AG08395 (cell line): ENCODE measurements around the gene FZD1.
"Not testable (repeated sequence)": the region's sequence is repeated elsewhere in the genome, so short reads cannot be mapped to it uniquely, and the experiment has no call there.

Experiments
- DNase-seq: peaks from one replicate; pipeline ENCODE4 v3.0.0; 2012; ENCODE audit warnings: mixed read lengths, low spot score

Gene FZD1

DNA sequence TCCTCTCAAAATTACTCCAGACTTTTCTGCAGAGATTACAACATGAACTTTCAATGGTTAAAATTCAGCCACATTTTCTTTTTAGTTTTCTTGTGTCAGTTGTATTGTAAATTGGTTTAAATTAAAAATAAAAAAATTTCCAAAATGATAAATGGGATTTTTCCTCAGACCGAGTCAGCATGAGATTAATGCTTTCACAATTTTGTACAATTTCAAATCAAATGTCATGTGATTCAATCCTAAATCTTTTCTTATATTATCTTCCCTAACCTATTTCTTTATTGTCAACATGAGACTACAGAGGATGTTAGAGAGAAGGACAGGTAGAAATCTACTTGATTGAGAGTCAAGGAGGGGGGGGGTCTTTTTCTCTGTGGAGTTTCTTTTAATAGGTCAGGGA, 33.7 kb downstream of the FZD1 start:
- no peak for DNase-seq

DNA sequence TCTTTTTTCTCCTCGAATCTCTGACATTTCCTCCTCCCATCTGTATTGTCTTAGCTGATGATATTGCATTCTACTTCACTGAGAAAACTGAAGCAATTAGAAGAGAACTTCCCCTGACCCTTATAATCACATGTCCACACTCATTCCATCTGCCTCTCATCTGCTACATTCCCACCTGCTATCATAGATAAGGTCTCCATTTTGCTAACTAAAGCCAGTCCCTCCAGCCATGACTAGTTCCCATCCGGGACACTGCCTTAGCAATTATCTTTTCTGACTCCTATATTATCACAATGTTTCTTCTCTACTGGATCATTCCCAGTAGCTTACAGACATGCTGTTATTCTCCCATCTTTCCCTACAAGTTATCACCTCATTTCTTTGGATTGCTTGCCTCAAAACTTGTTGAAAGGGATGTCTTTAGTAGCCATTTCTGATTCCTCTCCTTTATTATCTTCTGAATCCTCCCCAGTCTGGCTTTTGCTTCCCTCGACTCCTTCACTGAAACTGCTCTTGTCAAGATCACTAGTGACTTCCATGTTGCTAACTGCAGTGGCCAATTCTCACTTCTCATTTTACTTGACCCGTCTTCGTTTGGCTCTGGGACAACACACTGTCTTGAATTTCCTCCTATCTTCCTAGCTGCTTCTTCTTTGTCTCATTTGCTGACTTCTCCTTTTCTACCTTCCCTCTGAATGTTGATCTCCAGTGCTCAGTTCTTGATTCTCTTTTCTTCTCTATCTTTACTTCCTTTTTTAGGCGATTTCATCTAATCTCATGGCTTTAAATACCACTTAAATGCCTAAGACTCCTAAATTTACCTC, 35.9 kb downstream of the FZD1 start:
- DNase-seq: no peak

DNA sequence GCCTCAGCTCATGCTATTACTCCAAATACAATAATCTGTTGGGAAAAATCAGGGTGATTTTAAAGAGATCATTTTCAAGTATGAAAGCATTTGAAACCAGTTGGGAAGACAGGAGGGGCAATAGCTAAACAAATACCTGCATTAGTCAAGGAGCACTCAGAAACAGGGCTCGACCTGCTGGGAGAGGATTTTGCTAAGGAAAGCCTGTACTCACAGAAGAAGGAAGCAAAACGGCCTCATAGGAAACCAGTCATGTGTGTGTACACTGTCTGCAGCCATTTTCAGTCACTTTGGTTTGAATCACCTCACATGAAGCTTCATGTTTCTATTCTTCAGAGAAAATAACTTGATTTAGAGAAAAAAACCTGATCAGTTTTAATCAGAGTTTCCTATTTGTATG, 38.6 kb downstream of the FZD1 start:
- DNase-seq: no peak

DNA sequence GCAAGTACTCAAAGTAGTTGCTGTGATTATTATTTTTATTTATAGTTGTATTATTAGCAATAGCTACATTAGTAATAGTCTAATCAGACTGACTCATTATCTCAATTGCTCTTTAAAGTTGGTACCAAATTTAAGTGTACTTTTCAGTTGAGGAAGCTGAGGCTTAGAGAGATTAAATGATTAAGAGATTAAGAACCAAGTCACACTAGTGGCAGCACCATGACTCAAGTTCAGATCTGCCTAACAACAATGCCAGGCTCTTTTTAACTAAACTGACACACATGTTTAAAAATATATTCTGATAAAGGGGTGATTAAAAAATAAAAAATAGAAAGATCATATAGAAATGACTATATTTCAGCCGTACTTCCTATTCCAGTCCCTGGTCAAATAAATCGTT, 42.0 kb downstream of the FZD1 start:
- no peak for DNase-seq

DNA sequence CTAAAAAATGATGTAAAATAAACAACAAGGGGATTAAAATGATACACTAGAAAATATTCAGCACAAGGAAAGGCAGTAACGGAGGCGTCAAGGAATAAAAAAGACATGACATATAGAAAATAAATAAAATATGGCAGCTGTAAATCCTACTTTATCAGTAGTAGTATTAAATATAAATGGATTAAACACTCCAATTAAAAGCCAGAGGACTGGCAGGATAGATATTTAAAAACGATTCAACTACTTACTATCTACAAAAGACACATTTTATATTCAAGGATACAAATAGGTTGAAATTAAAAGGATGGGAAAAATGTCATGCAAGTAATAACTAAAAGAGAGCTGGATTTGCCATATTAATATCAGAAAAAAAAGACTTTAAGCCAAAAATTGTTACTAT, 43.2 kb downstream of the FZD1 start:
- DNase-seq: no peak

DNA sequence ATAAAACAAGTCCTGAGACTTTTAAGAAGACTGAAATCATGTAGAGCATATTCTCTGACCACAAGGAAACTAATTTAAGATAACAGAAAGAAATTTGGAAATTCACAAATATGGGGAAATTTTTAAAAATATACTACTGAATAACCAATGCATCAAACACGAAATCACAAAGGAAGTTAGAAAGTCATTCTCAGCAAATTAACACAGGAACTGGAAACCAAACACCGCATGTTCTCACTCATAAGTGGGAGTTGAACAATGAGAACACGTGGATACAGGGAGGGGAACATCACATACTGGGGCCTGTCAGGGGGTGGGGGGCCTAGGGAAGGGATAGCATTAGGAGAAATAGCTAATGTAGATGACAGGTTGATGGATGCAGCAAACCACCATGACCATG, 44.0 kb downstream of the FZD1 start:
- DNase-seq: not testable (repeated sequence)

DNA sequence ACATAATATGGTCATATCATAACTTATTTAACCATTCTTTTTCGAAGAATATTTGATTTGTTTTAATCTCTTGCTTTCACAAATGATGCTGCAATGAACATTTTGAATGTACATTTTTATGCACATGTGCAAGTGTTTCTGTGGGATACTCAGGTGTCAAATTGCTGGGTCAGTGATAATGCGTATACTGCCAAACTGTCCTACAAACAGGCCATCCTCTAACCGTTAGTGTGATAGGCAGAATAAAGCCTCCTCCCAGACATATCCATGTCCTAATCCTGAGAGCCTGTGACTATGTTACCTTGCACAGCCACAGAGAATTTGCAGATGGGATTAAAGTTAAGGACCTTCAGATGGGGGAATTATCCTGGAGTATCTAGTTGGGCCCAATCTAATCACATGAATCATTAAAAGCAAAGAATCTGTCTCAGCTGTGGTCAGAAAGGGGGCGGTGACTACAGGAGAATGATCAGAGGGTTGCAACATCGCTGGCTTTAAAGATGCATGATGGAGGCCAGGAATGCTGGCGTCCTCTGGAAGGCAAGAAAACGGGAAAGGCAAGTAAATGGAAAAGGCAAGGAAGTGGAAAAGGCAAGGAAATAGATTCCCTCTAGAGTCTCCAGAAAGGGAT, 46.7 kb downstream of the FZD1 start:
- DNase-seq: peak; percentile 62

DNA sequence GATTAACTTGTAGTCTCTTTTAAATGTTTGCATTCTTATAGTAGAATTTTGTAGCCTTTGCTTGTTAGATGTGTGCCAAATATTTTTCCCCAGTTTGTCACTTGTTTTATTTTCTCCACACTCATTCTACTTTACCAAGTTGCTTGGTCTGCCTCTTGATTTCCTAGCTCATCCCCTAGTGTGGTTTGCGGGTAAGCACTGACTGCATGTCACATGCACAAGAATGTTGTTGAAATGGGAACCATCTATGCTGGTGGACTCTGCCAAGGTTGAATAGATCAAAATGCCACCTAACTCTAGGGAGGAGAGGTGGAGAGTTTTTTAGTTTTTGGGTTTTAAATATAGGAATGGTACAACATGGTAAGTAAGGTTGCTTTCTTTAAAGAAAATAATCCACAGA, 47.6 kb downstream of the FZD1 start:
- DNase-seq: peak; percentile 6

DNA sequence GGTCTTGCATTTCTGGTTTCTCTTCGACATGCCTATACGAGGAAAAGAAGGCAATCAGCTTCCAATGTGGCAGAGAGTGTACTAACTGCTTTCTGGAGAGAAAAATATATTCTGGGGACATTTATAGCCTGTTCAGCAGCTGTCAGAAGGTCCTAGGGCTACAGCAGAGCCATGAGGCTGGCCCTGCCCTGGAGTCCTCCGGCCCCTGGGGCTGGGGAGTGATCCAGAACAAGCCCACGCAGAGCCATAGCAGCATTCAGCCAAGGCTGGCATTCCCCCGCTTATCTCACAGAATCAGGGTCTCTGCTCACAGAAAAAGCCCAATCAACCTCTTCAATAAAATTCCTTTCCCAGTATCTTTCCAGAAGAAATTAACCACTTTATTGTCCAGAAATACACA, 48.9 kb downstream of the FZD1 start:
- no peak for DNase-seq

DNA sequence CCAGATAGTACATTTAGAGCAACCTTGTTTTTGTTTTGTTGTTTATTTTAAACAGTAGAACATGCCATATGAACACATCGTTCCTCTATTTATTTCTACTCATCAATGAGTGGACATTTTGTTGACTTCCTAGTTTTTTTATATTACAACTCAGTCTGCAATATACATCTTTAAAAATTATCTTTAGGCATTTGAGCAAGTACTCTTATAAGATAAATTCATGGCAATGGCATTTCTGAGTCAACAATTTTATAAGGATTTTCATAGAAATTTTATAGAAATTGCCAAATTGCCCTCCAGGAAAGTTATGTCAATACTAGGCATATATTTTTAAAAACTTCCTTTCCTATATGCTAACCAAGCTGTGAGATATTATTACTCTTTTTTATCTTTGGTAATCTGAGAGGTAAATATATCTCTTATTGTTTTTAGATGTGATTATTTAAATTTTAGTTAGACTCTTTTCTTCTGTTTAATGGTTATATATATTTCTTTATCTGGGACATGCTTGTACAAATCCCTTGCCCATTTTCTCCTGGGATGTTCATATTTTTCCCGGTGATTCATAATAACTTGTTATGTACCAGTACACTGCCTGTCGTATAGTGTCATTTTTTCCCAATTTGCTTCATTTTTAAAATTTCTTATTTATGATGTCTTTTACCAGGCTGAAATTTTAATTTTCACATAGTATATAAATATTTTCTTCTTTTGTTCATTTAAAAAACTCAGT, 50.5 kb downstream of the FZD1 start:
- no peak for DNase-seq

DNA sequence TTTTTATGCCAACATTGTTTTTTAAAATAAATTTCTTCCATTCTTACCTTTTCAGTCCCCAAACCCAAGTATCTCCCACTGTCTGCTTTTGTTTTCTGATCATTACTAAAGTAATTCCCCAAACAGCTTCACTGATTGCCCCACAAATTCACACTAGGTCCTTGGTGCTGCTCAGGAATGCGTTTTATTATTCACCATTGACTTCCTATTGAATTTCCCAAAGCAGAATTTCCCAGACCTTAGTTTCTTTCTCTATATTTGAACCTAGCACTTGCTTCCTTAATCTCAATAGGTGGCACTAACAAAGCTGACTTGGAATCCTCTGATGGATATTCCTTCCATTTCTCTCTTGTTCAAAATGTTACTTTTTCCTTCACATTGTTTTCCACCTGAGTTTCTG, 52.2 kb downstream of the FZD1 start:
- DNase-seq: no peak

DNA sequence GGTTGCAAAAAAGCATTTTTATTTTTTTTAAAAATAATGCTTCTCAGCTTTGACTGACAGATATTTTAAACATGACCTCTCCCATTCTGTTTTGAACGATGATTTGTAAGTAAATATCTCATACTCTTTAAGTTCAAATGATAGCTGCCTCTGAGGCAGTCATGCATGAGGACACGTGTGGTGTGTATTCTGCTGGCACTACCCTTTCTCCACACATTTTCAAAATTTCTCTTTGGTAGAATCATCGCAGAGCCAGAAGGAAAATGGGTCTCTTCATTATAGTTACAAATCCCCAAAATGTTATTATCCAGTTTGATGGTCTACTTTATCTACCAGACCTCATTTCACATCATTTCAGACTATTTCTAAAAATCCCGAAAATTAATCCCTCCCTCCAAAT, 55.1 kb downstream of the FZD1 start:
- DNase-seq: no peak

DNA sequence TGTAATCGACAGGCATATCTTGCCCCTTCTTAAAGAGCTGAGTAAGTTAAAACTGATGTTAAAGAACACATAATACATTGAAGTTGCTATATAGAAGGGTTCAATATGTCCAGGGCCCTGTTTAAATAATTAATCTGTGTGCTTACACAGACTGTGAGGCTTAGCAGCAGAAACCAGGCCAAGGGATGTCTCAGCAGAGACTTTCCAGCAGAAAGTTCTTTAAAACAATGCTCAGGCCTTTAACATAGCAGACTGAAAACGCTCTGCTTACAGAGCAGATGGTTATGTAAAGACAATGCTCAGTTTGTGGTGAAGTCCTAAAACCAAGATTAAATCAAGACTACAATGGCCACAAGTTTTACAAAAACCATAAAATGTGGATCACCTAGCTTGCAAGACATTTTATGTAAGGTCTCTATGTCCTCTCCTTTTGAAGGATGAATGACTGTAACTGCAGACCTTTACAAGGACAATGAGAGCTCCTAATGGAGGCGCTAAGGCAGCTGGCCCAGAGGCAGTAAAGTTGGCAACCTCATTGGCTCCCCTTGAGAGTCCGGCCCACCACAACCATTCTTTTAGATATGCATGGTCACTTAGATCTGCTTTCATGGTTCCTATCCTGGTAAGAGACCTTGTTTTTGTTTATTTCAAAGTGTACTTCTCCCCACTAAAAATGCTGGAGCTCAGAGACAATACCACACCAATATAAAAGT, 56.3 kb downstream of the FZD1 start:
- DNase-seq: no peak
